D721Med (cell line): ENCODE results near the gene OR9G1.
"Not testable (repeated sequence)": the region's sequence is repeated elsewhere in the genome, so short reads cannot be mapped to it uniquely, and the experiment has no call there.

Experiments
- DNase-seq: peaks from one replicate; pipeline ENCODE4 v3.0.0; 2011; ENCODE audit warnings: low spot score; ENCODE audit not compliant: insufficient read length
- FAIRE-seq: peaks from 2 replicates; lab custom pipeline; 2011; peaks lifted over from hg19 to GRCh38; lab: Jason Lieb, UNC
- CTCF ChIP-seq: IDR thresholded peaks from 2 replicates; pipeline ENCODE4 v1.5.1; 2012; ENCODE audit warnings: mild to moderate bottlenecking, control low read depth; ENCODE audit not compliant: insufficient read depth; ENCODE audit errors: missing control alignments

OR9G1 gene

GRCh38 chr11:56698795-56699194, at the start of gene OR9G1:
Gene OR9G1, plus strand, starts transcription at chr11:56699095. Its CDS starts 1,293 bp downstream, at chr11:56700388.
- no peak for FAIRE-seq
- no peak for TF ChIP-seq CTCF
- no peak for DNase-seq

GRCh38 chr11:56659755-56660154, 39.1 kb upstream of the OR9G1 start:
- no peak for TF ChIP-seq CTCF
- DNase-seq (no peak), FAIRE-seq (no peak)

- DNase-seq (no peak), FAIRE-seq (no peak)
- TF ChIP-seq CTCF: no peak
Observed at GRCh38 chr11:56663386-56663785, 35.5 kb upstream of the OR9G1 start, which contains the start of gene OR5AR1. Gene OR5AR1, plus strand, starts transcription at chr11:56663686. Its CDS starts 0 bp downstream, at chr11:56663686.

- FAIRE-seq (no peak), DNase-seq (no peak)
- TF ChIP-seq CTCF: no peak
Observed at GRCh38 chr11:56670984-56671383, 27.9 kb upstream of the OR9G1 start.

- no peak for DNase-seq
- no peak for FAIRE-seq
- no peak for TF ChIP-seq CTCF
Observed at GRCh38 chr11:56688554-56689100, 10.3 kb upstream of the OR9G1 start.

- DNase-seq, FAIRE-seq: not testable (repeated sequence)
Observed at GRCh38 chr11:56691179-56691578, 7.7 kb upstream of the OR9G1 start.

- FAIRE-seq (no peak), DNase-seq (no peak)
- TF ChIP-seq CTCF: no peak
Observed at GRCh38 chr11:56693428-56693827, 5.5 kb upstream of the OR9G1 start.
